Aorta (tissue), 5 donors: ENCODE measurements around the gene ZBTB44. TPM values are rescaled to one million over a fixed set of nuclear protein-coding genes. Genes with fewer than 3 reads are reported as not detected.

Source experiments
- ATAC-seq: fragments of 200-7000 bp; cut with Tn5 transposase; one replicate; pipeline ENCODE4 v1.9.1; 2022; ENCODE audit warnings: moderate library complexity; ENCODE audit not compliant: low FRiP score
- DNase-seq, 2 donors: peaks; one replicate each; pipeline ENCODE4 v3.0.0-alpha.2; 2020
- H3K27ac ChIP-seq, 2 donors: one replicate each; pipeline ENCODE4 v1.5.1; 2013; ENCODE audit warnings: low read length in 2 of 2, mild to moderate bottlenecking in 2 of 2, moderate library complexity in 2 of 2, control low read depth in 1 of 2, inconsistent platforms in 1 of 2, low read depth in 1 of 2
- H3K27me3 ChIP-seq, 2 donors: one replicate each; pipeline ENCODE4 v1.6.1; 2013; ENCODE audit warnings: control low read depth in 1 of 2, low read length in 1 of 2, mild to moderate bottlenecking in 1 of 2, moderate library complexity in 1 of 2; ENCODE audit not compliant: insufficient read depth in 2 of 2, control insufficient read depth in 1 of 2
- H3K36me3 ChIP-seq, 2 donors: one replicate each; pipeline ENCODE4 v1.6.1; 2013; ENCODE audit warnings: control low read depth in 1 of 2, low read length in 1 of 2, mild to moderate bottlenecking in 1 of 2; ENCODE audit not compliant: insufficient read depth in 2 of 2, control insufficient read depth in 1 of 2
- H3K4me1 ChIP-seq, 2 donors: one replicate each; pipeline ENCODE4 v1.6.1; 2013; ENCODE audit warnings: low read length in 2 of 2, control low read depth in 1 of 2, mild to moderate bottlenecking in 1 of 2, moderate library complexity in 1 of 2; ENCODE audit not compliant: insufficient read depth in 2 of 2, control insufficient read depth in 1 of 2
- H3K4me3 ChIP-seq, 2 donors: one replicate each; pipeline ENCODE4 v1.5.1; 2013; ENCODE audit warnings: low read length in 2 of 2, control low read depth in 1 of 2, mild to moderate bottlenecking in 1 of 2
- H3K9me3 ChIP-seq: one replicate; pipeline ENCODE4 v1.6.1; 2013; ENCODE audit warnings: mild to moderate bottlenecking, low read length; ENCODE audit not compliant: control insufficient read depth
- WGBS, 2 donors: extraction: QIAGEN DNeasy Blood & Tissue Kit; methylation state at CpG; one replicate each; pipeline ENCODE4 v1.1.7; 2013; 5-methylcytosine and 5-hydroxymethylcytosine counted together
- intact Hi-C, 2 donors: fragments of 100-400 bp; cut with DNase I; formaldehyde crosslinking; loops; one replicate each; pipeline versions ENCODE4 v1.14.2 to v1.15.0; 2022
- polyA plus RNA-seq, 2 donors: library from polyadenylated mRNA; stranded (reverse); fragments of 200-250 nt; gene quantifications; one replicate each; pipeline ENCODE4 v1.2.3, GENCODE V29; 2013
- total RNA-seq, 2 donors: library from RNA; stranded (reverse); fragmentation: NEBNext Ultra II Directional; extraction: Animal tissue kit (Norgen Biotek cat#: 25700); gene quantifications; one replicate each; pipeline ENCODE4 v1.2.1, GENCODE V29; 2021
- donor health status: healthy with polysubstance abuse.
- donor health status: Bipolar disorder and iron deficiency.
- donor health status: DM: no; HTN: no; CAD: no.
- donor health status: DM: no; HTN: no; CAD: no.
- donor health status: DM: yes; HTN: yes; CAD: no.

The ZBTB44 gene
- total and polyA plus RNA-seq, 4 donors: 8.3 to 50.2 (median 23.2) TPM

DNA sequence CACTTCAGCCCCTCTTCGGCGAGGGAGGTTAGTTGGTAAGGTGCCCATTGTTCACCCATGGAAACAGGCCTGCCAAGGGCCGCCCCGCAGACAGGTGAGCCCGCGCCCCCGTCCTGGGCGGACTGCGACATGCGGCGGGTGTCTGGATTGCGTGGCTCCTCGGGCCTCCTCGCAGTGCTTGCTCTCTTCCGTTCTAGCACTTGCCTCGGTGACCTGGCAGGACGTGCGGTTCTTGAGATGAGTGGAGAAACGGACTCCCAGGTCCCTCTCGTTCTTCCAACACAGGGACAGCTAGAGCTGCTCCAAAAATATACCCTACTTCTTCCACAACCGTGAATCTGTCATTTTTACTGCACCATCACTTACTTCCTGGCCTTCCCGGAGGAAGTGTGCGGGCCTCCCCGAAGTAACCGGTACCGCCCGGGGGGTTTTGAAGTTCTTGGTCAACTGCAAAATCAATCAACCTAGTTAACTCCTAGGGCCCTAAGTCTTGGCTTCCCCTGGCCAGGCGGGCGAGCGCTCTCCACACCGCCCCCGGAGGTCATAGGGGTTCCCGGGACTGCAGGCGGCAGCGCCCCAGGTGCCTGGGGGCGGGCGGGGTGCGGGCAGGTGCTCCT lies 745 bp upstream of the ZBTB44 start:
- intact Hi-C loops: loop anchor here in 1 of 2 donors (10.0 kb wide), 1 partner anchor 71 kb away; no protein-coding TSS in a partner anchor
- peak; percentile 58 to 77 for DNase-seq
- Histone ChIP-seq H3K27me3 (no peaks in the 10 kb centered on the region), H3K9me3 (no peaks in the 10 kb centered on the region), H3K27ac (no peak overlapping the region), H3K4me3 (peak overlapping the region in 1 of 2 donors; percentile 59), H3K36me3 (no peaks in the 10 kb centered on the region), H3K4me1 (no peaks in the 10 kb centered on the region)
- 52 to 53% methylated on average over 38 of the region's 38 CpGs for WGBS, 2 donors
- ATAC-seq: no peak

DNA sequence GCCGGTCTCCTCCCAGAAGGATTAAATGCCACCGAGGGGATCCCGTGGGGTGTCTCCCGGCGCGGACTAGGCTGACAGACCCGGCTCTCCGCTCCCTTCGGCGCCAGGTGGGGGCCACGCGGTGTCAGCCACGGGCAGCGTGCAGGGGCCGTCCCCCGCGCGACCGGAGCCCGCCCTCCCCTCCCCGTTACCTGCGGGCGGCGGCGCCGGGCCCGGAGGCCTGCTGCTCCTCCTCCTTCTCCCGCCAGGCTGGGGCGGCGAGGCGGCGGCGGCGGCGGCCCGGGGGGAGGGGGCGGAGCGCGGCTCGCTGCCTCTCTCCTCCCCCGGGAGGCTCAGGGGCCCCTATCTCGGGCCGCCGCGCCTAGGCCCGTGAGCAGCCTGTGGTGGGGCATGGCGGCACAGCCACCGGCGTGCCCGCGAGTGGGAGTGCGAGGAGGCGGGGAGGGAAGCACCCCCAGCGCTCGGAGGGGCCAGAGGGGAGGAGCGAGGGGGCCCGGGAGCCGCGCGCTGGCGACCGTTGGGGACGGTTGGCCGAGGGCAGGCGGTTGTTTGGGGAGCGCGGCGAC lies 450 bp downstream of the ZBTB44 start:
- Histone ChIP-seq H3K9me3 (no peaks in the 10 kb centered on the region), H3K27ac (peak overlapping the region; percentile 52 to 83), H3K36me3 (no peaks in the 10 kb centered on the region), H3K4me1 (no peaks in the 10 kb centered on the region), H3K27me3 (no peaks in the 10 kb centered on the region), H3K4me3 (peak overlapping the region; percentile 64 to 89)
- peak; percentile 83 for ATAC-seq
- 0 to 1% methylated on average over 27 to 68 of the region's 68 CpGs for WGBS, 2 donors
- intact Hi-C loops: loop anchor here (1.0 to 10.0 kb wide), 3 partner anchors 69 to 583 kb away; no protein-coding TSS in a partner anchor
- peak; percentile 70 to 87 for DNase-seq

DNA sequence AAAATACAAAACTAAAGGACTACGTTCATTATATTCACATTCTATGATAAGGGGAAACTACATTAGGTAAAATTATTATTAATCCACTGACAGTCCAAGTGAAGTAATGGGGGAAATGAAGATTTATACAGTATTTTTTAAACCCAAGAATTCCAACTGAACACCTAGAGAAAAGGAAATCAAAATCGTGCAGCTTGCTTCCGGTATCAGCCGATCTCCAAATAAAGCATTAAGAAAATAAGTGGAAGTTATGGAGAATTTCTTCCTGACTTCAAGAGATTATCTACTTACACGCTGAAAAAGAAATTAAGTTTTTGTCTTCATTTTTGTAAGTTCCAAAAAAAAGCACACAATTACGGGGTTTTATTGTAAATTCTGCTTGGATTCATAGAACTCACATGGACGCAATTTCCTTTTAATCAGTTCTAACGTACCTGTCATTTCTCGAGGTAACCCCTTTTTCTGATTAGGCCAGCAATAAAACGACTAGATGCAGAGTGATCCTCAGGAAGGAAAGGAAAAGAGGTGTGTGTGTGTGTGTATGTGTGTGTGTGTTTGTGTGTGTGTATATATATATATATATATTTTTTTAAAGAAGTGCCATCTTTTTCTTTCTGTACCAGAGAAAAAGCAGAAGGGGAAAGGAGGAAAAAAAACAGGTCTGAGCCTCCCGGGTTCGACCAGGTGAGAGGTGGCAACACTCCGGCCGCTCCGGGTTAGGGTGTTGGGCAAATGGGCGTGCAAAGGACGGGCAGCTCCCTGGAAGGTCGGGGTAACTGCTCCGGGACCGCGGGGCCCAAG lies 1.1 kb downstream of the ZBTB44 start:
- DNase-seq (no peak), ATAC-seq (no peak)
- intact Hi-C loops: loop anchor here (1.0 to 10.0 kb wide), 3 partner anchors 69 to 584 kb away; no protein-coding TSS in a partner anchor
- Histone ChIP-seq H3K4me1 (peaks cover 0 to 2% of the 10 kb centered on the region in 2 donors), H3K9me3 (no peaks in the 10 kb centered on the region), H3K27me3 (no peaks in the 10 kb centered on the region), H3K36me3 (no peaks in the 10 kb centered on the region), H3K27ac (no peak overlapping the region), H3K4me3 (peak overlapping the region; percentile 64 to 89)
- WGBS, 2 donors: 1% methylated on average over 21 of the region's 21 CpGs

- peaks cover 0 to 2% of the 10 kb centered on the region in 2 donors for H3K4me1 ChIP-seq
These were observed 2.7 kb downstream of the ZBTB44 start for GRCh38 chr11:130312046-130312445.

DNA sequence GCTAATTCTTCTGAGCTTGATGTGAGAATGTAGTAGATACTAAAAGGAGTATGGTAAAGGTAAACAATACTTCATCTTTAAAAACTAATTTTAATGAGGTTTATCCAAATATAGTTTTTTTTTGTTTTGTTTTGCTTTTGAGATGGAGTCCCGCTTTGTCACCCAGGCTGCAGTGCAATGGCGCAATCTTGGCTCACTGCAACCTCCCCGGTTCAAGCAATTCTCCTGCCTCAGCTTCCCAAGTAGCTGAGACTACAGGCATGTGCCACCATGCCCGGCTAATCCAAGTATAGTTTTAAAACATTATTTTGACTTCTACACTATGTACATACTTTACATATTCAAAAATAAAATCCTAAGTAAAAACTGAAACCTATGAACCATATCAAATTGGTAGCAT lies 4.1 kb downstream of the ZBTB44 start:
- ATAC-seq (no peak), DNase-seq (no peak)
- no peaks in the 10 kb centered on the region for H3K27me3 ChIP-seq
- peaks cover 0 to 2% of the 10 kb centered on the region in 2 donors for H3K4me1 ChIP-seq
- no peaks in the 10 kb centered on the region for H3K36me3 ChIP-seq
- no peak overlapping the region for H3K4me3 ChIP-seq
- intact Hi-C loops: loop anchor here (5.0 to 10.0 kb wide), 2 partner anchors 66 to 112 kb away; no protein-coding TSS in a partner anchor
- 28 to 40% methylated on average over 4 of the region's 4 CpGs for WGBS, 2 donors
- no peaks in the 10 kb centered on the region for H3K9me3 ChIP-seq
- no peak overlapping the region for H3K27ac ChIP-seq

More at GRCh38 chr11:130312046-130312445, 2.7 kb downstream of the ZBTB44 start:
- DNase-seq (no peak), ATAC-seq (no peak)
- Histone ChIP-seq H3K36me3 (no peaks in the 10 kb centered on the region), H3K27me3 (no peaks in the 10 kb centered on the region), H3K4me3 (no peak overlapping the region), H3K27ac (no peak overlapping the region), H3K9me3 (no peaks in the 10 kb centered on the region)
- intact Hi-C loops: loop anchor here (5.0 to 10.0 kb wide), 2 partner anchors 67 to 110 kb away; no protein-coding TSS in a partner anchor

- intact Hi-C loops: no loop called here
- H3K27me3 ChIP-seq: no peaks in the 10 kb centered on the region
These were observed 5.8 kb downstream of the ZBTB44 start for GRCh38 chr11:130308886-130309285.

DNA sequence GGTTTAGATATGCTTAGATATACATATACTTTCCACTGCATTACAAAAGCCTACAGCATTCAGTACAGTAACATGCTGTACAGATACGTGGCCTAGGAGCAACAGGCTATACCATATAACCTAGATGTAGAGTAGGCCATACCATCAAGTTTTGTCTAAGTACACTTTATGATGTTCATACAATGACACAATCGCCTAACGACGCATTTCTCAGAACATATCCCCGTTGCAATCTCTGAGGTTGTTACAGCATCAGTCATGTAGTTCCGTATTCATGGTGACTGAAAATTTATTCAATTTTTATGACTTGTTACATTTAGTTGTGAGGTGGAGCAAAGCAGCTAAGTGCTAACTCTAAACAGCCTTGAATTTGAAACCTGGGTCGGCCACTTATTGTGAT lies 6.7 kb downstream of the ZBTB44 start:
- DNase-seq: no peak
- H3K9me3 ChIP-seq: no peaks in the 10 kb centered on the region
- peaks cover 0 to 2% of the 10 kb centered on the region in 2 donors for H3K4me1 ChIP-seq
- no peak overlapping the region for H3K4me3 ChIP-seq
- 93 to 95% methylated on average over 7 of the region's 7 CpGs for WGBS, 2 donors
- no peak overlapping the region for H3K27ac ChIP-seq
- no peaks in the 10 kb centered on the region for H3K27me3 ChIP-seq
- no peak for ATAC-seq
- intact Hi-C loops: no loop called here
- H3K36me3 ChIP-seq: no peaks in the 10 kb centered on the region

More at GRCh38 chr11:130308886-130309285, 5.8 kb downstream of the ZBTB44 start:
- Histone ChIP-seq H3K9me3 (no peaks in the 10 kb centered on the region), H3K4me1 (peaks cover 0 to 2% of the 10 kb centered on the region in 2 donors), H3K4me3 (no peak overlapping the region), H3K36me3 (no peaks in the 10 kb centered on the region), H3K27ac (peak overlapping the region in 1 of 2 donors; percentile 44)
- 23 to 29% methylated on average over 2 of the region's 2 CpGs for WGBS, 2 donors
- DNase-seq (no peak), ATAC-seq (no peak)

DNA sequence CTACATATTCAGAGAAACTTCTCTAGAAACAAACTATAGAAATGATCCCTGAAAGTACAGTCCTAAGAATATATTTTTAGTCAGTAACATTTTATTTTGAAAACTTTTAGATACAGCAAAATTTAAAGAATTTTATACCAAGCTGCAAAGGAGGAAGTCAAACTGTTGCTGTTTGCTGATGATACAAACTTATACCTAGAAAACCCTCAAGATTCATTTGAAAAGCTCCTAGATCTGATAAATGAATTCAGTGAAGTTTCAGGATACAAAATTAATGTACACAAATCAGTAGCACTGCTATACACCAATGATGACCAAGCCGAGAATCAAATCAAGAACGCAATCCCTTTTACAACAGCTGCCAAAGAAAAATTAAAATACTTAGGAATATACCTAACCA lies 10.1 kb downstream of the ZBTB44 start:
- DNase-seq (no peak), ATAC-seq (no peak)
- intact Hi-C loops: no loop called here
- no peaks in the 10 kb centered on the region for H3K27me3 ChIP-seq
- peaks cover 0 to 2% of the 10 kb centered on the region in 2 donors for H3K4me1 ChIP-seq
- no peak overlapping the region for H3K27ac ChIP-seq
- no peaks in the 10 kb centered on the region for H3K36me3 ChIP-seq
- H3K9me3 ChIP-seq: no peaks in the 10 kb centered on the region
- no peak overlapping the region for H3K4me3 ChIP-seq
- 88 to 94% methylated on average over 2 of the region's 2 CpGs for WGBS, 2 donors
